IMR-90 (cell line): ENCODE measurements around the gene FAM151A.

Experiments used
- BHLHE40 ChIP-seq: fragments of 150-350 bp; IDR thresholded peaks from 2 replicates; pipeline ENCODE4 v1.6.1; 2016; ENCODE audit warnings: mild to moderate bottlenecking, low read depth, low read length
- RFX5 ChIP-seq: IDR thresholded peaks from 2 replicates; pipeline ENCODE4 v1.8.0; 2012; ENCODE audit warnings: low read depth, mild to moderate bottlenecking, low read length, moderate library complexity
- TF ChIP-seq, protein P1 (sequence below): conservative IDR thresholded peaks from 2 replicates; pipeline ENCODE4 v1.5.1; 2012; ENCODE audit warnings: mild to moderate bottlenecking, low read depth, low read length, improper control_type of control experiment

DNA sequence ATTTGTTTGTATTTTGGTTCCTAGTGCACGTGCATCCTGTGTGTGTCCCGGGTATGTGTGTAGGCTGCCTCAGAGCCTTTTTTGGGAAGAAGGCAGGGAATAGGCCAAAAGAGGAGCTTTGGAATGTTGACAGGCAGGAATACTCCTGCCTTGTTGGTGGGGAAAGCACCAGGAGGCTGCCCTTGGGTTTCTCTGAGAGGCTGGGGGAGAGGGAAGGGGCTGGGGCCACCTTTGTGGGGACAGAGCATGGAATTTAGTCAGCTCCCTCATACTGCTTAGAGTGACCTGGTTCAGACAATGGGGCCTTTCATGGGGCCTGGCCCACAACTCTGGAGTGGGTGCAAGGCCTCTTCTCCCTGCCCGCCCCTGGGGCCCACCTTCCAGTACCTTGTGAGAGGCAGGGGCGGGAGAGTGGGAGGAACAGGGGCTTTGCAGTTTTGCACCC lies 44.0 kb downstream of the FAM151A start:
- TF ChIP-seq, protein P1, sequence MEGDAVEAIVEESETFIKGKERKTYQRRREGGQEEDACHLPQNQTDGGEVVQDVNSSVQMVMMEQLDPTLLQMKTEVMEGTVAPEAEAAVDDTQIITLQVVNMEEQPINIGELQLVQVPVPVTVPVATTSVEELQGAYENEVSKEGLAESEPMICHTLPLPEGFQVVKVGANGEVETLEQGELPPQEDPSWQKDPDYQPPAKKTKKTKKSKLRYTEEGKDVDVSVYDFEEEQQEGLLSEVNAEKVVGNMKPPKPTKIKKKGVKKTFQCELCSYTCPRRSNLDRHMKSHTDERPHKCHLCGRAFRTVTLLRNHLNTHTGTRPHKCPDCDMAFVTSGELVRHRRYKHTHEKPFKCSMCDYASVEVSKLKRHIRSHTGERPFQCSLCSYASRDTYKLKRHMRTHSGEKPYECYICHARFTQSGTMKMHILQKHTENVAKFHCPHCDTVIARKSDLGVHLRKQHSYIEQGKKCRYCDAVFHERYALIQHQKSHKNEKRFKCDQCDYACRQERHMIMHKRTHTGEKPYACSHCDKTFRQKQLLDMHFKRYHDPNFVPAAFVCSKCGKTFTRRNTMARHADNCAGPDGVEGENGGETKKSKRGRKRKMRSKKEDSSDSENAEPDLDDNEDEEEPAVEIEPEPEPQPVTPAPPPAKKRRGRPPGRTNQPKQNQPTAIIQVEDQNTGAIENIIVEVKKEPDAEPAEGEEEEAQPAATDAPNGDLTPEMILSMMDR = no peak
- TF ChIP-seq RFX5 (no peak), BHLHE40 (peak; percentile 66; the same call in 1 of the 2 replicates)
